GM12873 (cell line): ENCODE results near the gene DIP2C.

Experiments
- CTCF ChIP-seq: IDR thresholded peaks from 2 replicates; pipeline ENCODE4 v1.5.1; 2012; ENCODE audit warnings: low read depth, mild to moderate bottlenecking, moderate library complexity, low read length, control low read depth; ENCODE audit not compliant: insufficient read depth; ENCODE audit errors: missing control alignments

DIP2C gene

GRCh38 chr10:513393-513792 lies 176.1 kb downstream of the DIP2C start:
- TF ChIP-seq CTCF, result no peak

GRCh38 chr10:511849-512191 lies 177.6 kb downstream of the DIP2C start:
- no peak for TF ChIP-seq CTCF

GRCh38 chr10:511101-511848 lies 178.2 kb downstream of the DIP2C start:
- peak; percentile 99 for TF ChIP-seq CTCF

GRCh38 chr10:510415-510881 lies 179.0 kb downstream of the DIP2C start:
- TF ChIP-seq CTCF, result no peak

GRCh38 chr10:509361-510102 lies 179.9 kb downstream of the DIP2C start:
- TF ChIP-seq CTCF, result no peak

- no peak for TF ChIP-seq CTCF
Measured at GRCh38 chr10:508726-509125, 180.7 kb downstream of the DIP2C start.

- TF ChIP-seq CTCF, result no peak
Measured at GRCh38 chr10:507908-508444, 181.5 kb downstream of the DIP2C start.
